ENCODE results near the gene OR52A5. TPM values are rescaled to one million over a fixed set of nuclear protein-coding genes. Genes with fewer than 3 reads are reported as not detected.
"Not testable (repeated sequence)": the region's sequence is repeated elsewhere in the genome, so short reads cannot be mapped to it uniquely, and the experiment has no call there.

OR52A5 gene
- total RNA-seq = not detected
- polyA plus RNA-seq = not detected
- long read RNA-seq, donor 1 = 0 reads
- long read RNA-seq, donor 2 = 0 reads
- long read RNA-seq, donor 3 = 0 reads

DNA sequence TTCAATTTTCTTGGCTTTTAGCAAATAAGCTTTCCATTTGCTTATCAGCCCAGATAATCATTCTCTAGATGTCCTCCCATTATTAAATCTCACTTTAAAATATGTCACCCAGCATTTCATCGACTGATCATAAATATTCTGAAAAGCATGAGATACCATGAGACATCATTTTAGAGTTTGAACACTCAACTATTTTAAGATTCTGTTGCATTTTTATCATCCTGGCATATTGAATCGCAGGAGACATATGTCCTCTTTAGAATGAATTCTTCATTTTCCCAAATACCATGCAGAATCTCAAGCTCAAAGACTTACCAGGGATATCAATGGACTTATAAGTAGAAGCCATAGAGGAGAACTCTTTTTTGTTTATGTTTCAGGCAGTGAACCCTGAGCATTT is at the start of gene OR52A5:
Gene OR52A5, minus strand, starts transcription at position 361 of the 400 bp plus-strand sequence. CDS start 5,714 bp downstream, outside the sequence.
- Histone ChIP-seq H3K27ac (no peak within 1 kb of the TSS), H3K9me3 (no peaks in the 10 kb centered on the region), H3K4me1 (ENCODE audit: insufficient read depth) (no peaks in the 10 kb centered on the region), H3K36me3 (no peaks in the 10 kb centered on the region), H3K27me3 (no peaks in the 10 kb centered on the region), H3K4me3 (no peak within 1 kb of the TSS)
- no peak for DNase-seq
- 89 to 92% (median 91%) methylated on average over 2 of the region's 2 CpGs for WGBS, 3 donors
- intact Hi-C loops (cut with DNase I) = no loop called here
- no peak for TF ChIP-seq EP300 (IDR thresholded peaks at IDR 0.05)
- TF ChIP-seq POLR2A (IDR thresholded peaks at IDR 0.05) = no peak
- TF ChIP-seq, protein P1, sequence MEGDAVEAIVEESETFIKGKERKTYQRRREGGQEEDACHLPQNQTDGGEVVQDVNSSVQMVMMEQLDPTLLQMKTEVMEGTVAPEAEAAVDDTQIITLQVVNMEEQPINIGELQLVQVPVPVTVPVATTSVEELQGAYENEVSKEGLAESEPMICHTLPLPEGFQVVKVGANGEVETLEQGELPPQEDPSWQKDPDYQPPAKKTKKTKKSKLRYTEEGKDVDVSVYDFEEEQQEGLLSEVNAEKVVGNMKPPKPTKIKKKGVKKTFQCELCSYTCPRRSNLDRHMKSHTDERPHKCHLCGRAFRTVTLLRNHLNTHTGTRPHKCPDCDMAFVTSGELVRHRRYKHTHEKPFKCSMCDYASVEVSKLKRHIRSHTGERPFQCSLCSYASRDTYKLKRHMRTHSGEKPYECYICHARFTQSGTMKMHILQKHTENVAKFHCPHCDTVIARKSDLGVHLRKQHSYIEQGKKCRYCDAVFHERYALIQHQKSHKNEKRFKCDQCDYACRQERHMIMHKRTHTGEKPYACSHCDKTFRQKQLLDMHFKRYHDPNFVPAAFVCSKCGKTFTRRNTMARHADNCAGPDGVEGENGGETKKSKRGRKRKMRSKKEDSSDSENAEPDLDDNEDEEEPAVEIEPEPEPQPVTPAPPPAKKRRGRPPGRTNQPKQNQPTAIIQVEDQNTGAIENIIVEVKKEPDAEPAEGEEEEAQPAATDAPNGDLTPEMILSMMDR (IDR thresholded peaks at IDR 0.05) = no peak

DNA sequence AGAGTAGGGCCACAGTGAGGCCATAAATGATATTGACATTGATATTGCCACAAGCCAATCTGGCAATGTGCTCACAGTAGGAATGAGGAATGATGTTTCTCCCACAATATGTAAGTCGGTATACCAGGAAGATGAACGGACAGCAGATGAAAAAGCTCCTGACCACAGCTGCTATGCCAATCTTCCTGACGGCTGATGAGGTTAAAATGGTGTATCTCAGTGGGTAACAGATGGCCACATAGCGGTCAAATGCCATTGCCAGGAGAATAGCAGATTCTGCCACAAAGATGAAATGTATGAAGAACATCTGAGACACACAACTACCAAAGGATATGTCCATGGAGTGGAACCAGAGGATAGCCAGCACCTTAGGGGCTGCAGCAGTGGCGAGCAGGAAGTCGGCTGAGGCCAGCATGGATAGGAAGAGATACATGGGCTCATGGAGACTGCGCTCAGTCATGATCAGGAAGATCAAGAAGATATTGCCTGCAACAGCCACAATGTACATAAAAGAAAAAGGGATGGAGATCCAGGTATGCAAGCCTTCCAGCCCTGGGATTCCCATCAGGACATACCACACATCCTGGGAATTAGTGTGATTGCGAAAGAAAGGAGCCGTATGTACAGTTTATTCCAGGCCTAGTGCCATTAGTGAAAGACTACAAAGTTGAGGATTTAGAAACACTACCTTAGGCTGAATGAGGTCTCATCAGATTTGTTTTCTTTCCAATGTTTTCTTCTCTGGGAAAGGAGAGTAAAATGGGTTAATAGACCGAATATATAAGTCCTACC is 40.1 kb upstream of the OR52A5 start:
- Histone ChIP-seq H3K4me3 (no peak overlapping the region), H3K27ac (no peak overlapping the region), H3K36me3 (no peaks in the 10 kb centered on the region), H3K4me1 (ENCODE audit: insufficient read depth) (no peaks in the 10 kb centered on the region), H3K9me3 (no peaks in the 10 kb centered on the region), H3K27me3 (no peaks in the 10 kb centered on the region)
- TF ChIP-seq, protein P1 (IDR thresholded peaks at IDR 0.05) = no peak
- TF ChIP-seq EP300 (IDR thresholded peaks at IDR 0.05) (no peak), POLR2A (IDR thresholded peaks at IDR 0.05) (no peak)
- DNase-seq = no peak
- intact Hi-C loops (cut with DNase I) = no loop called here
- WGBS, 3 donors = 78 to 83% (median 80%) methylated on average over 10 of the region's 10 CpGs

DNA sequence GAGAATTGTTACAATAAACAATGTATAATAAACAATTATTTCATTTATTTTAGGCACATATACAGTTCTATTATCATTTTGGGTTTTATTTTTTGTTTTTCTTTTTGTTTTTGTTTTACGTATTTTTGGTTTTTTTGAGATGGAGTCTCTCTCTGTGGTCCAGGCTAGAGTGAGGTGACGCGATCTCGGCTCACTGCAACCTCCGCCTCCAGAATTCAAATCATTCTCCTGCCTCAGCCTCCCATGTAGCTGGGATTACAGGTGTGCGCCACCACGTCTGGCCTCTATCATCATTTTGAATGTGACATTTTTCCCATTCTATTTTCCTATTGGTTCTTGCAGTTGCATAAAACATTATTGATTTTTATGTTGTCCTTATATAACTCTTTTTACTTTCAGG is 36.8 kb upstream of the OR52A5 start:
- Histone ChIP-seq H3K4me1 (ENCODE audit: insufficient read depth) (no peaks in the 10 kb centered on the region), H3K36me3 (no peaks in the 10 kb centered on the region), H3K4me3 (no peak overlapping the region), H3K27ac (no peak overlapping the region), H3K9me3 (no peaks in the 10 kb centered on the region), H3K27me3 (no peaks in the 10 kb centered on the region)
- no peak for TF ChIP-seq POLR2A (IDR thresholded peaks at IDR 0.05)
- no peak for TF ChIP-seq EP300 (IDR thresholded peaks at IDR 0.05)
- TF ChIP-seq, protein P1 (IDR thresholded peaks at IDR 0.05) = no peak
- DNase-seq = no peak
- intact Hi-C loops (cut with DNase I) = no loop called here
- WGBS, 3 donors = 79 to 91% (median 89%) methylated on average over 7 of the region's 7 CpGs

DNA sequence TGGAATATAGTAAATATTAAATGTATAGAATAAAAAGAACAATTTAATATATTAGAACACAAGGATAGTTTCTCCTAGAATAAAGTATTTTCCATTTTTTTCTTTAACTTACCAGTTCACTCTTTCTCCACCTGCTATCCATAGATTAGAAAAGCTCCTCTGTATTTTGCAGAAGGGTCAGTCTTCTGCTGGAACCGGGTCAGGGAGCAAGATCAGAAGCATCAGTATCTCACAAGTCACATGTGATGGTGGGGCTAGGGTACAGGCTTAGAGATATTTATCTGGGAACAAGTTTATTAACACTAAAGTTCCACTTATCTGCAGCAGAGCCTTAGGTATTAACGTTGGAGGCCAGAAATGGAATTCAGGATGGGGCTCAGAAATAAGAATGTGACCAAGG is 33.7 kb upstream of the OR52A5 start:
- Histone ChIP-seq H3K4me1 (ENCODE audit: insufficient read depth) (no peaks in the 10 kb centered on the region), H3K4me3 (no peak overlapping the region), H3K36me3 (no peaks in the 10 kb centered on the region), H3K27ac (no peak overlapping the region), H3K9me3 (no peaks in the 10 kb centered on the region), H3K27me3 (no peaks in the 10 kb centered on the region)
- intact Hi-C loops (cut with DNase I) = no loop called here
- WGBS, 3 donors = 59 to 68% (median 64%) methylated on average over 2 of the region's 2 CpGs
- TF ChIP-seq, protein P1 (IDR thresholded peaks at IDR 0.05) = no peak
- TF ChIP-seq EP300 (IDR thresholded peaks at IDR 0.05) (no peak), POLR2A (IDR thresholded peaks at IDR 0.05) (no peak)
- no peak for DNase-seq

DNA sequence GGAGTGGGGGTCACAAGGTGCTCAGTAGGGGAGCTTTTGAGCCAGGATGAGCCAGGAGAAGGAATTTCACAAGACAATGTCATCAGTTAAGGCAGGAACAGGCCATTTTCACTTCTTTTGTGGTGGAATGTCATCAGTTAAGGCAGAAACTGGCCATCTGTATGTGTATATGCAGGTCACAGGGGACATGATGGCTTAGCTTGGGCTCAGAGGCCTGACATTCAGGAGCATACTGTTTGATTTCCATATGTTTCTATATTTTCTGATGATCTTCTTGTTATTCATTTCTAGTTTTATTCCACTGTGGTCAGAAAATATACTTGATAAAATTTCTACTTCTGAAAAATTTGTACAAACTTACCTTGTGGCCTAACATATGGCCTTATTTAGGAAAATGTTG is 27.7 kb upstream of the OR52A5 start:
- H3K4me1 ChIP-seq (ENCODE audit: insufficient read depth); H3K27me3 ChIP-seq; H3K4me3 ChIP-seq; H3K36me3 ChIP-seq; intact Hi-C loops (cut with DNase I); H3K27ac ChIP-seq; DNase-seq; H3K9me3 ChIP-seq: not testable (repeated sequence)

DNA sequence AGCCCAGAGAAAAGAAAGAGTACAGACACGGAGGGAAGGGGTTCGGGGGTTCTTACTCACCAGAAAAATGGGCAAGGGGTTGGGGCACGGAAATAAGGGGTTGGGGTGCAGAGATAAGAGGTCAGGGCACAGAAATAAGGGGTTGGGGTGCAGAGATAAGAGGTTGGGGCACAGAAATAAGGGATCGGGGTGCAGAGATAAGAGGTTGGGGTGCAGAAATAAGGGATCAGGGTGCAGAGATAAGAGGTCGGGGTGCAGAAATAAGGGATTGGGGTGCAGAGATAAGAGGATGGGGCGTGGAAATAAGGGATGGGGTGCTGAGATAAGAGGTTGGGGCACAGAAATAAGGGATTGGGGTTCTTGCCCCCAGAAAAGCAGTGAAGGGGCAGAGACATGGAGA is 26.7 kb upstream of the OR52A5 start:
- H3K4me1 ChIP-seq (ENCODE audit: insufficient read depth); H3K27ac ChIP-seq; H3K36me3 ChIP-seq; intact Hi-C loops (cut with DNase I); DNase-seq; H3K9me3 ChIP-seq; H3K27me3 ChIP-seq; H3K4me3 ChIP-seq: not testable (repeated sequence)
- 76 to 83% (median 76%) methylated on average over 6 of the region's 6 CpGs for WGBS, 3 donors

DNA sequence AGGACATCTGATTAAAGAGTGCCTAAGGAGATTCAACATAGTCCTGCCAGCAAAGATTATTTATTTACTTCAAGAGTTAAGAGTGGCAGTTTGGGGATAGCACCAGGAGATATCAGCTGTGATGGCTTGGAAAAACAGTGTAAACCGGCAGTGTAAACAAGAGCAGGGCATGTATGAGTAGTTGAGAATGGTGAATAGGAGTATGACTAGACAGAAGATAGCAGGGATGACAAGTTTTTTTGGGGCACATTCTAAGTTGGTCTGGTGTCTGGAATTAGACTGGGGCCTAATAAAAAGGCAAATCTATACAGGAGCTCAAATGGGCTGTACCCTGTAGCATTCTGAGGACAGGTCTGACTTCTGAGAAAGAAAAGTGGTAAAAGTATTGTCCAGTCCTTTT is 22.9 kb upstream of the OR52A5 start:
- intact Hi-C loops (cut with DNase I); H3K4me1 ChIP-seq (ENCODE audit: insufficient read depth); H3K9me3 ChIP-seq; H3K27ac ChIP-seq; H3K36me3 ChIP-seq; H3K4me3 ChIP-seq; DNase-seq; H3K27me3 ChIP-seq: not testable (repeated sequence)
- 73 to 94% methylated on average over 1 of the region's 1 CpG; no CpG with 5 or more reads in 1 of the 3 donors for whole genome bisulfite sequencing, 3 donors

DNA sequence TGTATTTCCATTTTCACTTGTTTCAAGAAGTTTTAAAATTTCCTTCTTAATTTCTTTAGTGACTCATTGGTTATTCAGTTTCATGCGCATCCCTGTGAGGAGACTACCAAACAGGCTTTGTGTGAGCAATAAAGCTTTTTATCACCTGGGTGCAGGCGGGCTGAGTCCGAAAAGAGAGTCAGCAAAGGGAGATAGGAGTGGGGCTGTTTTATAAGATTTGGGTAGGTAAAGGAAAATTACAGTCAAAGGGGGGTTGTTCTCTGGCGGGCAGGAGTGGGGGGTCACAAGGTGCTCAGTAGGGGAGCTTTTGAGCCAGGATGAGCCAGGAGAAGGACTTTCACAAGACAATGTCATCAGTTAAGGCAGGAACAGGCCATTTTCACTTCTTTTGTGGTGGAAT is 22.1 kb upstream of the OR52A5 start:
- intact Hi-C loops (cut with DNase I); DNase-seq; H3K4me1 ChIP-seq (ENCODE audit: insufficient read depth); H3K36me3 ChIP-seq; H3K9me3 ChIP-seq; H3K27ac ChIP-seq; H3K27me3 ChIP-seq; H3K4me3 ChIP-seq: not testable (repeated sequence)
- WGBS, 3 donors = 80 to 93% (median 89%) methylated on average over 4 of the region's 4 CpGs
